Measurements from ENCODE around the gene PAPPA2. TPM values are rescaled to one million over a fixed set of nuclear protein-coding genes. Genes with fewer than 3 reads are reported as not detected.
"Not testable (repeated sequence)": the region's sequence is repeated elsewhere in the genome, so short reads cannot be mapped to it uniquely, and the experiment has no call there.

PAPPA2 gene
- total RNA-seq, 5 donors from 2014 or later (not counting 1 experiment from before 2014, with no cell fraction given) = 0.03 to 0.06 TPM; not detected in 3

DNA sequence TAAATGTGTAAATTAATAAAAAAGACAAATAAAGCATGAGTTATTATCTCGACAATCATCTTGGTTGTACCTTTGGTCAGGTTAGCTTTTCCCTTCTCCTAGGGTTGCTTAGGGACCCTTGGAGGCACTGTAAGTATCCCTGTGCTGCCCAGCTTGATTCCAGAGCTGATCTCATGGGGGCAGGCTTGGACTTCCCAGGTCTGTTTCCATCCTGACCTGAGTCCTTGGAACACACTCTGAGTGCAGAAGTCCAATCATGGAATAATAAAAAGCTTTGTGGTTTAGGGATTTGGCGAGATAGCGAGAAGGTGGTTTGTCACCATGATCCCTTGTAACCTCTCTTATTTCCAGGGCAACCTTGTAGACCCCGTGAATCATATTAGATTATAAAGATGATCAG lies 18.7 kb upstream of the PAPPA2 start:
- no peak overlapping the region for H3K27ac Mint-ChIP-seq
- H3K4me1 ChIP-seq (ENCODE audit: control insufficient read depth in 1 of 2, extremely low read depth in 1 of 2, insufficient read depth in 2 of 2, low read length in 2 of 2) = no peaks in the 10 kb centered on the region
- no peak overlapping the region for H3K27ac ChIP-seq (ENCODE audit: low read length)
- no peak overlapping the region for H3K4me3 Mint-ChIP-seq
- no CpG with 5 or more reads among the region's 4 CpGs for WGBS (ENCODE audit: insufficient coverage)
- H3K27me3 ChIP-seq (replicated peaks in 1 of 2; ENCODE audit: control insufficient read depth in 2 of 2, extremely low read depth in 1 of 2, insufficient read depth in 2 of 2, low read length in 1 of 2) = no peaks in the 10 kb centered on the region
- no peaks in the 10 kb centered on the region for H3K36me3 Mint-ChIP-seq
- H3K4me1 Mint-ChIP-seq = no peaks in the 10 kb centered on the region
- H3K27me3 Mint-ChIP-seq = peaks cover 0 to 4% of the 10 kb centered on the region in 2 donors
- DNase-seq (no peak), ATAC-seq (replicated peaks in 1 of 4) (no peak)
- peaks cover 0 to 5% (median 0%) of the 10 kb centered on the region in 3 donors for H3K9me3 Mint-ChIP-seq
- POLR2A ChIA-PET = no interaction called here
- CTCF ChIA-PET = no interaction called here
- no peak overlapping the region for H3K4me3 ChIP-seq (ENCODE audit: control insufficient read depth in 1 of 2, extremely low read depth in 1 of 2, low read length in 1 of 2)
- H3K9me3 ChIP-seq = no peaks in the 10 kb centered on the region
- no peaks in the 10 kb centered on the region for H3K36me3 ChIP-seq (ENCODE audit: control insufficient read depth in 2 of 2, extremely low read depth in 1 of 2, insufficient read depth in 1 of 2, low read length in 1 of 2)

GRCh38 chr1:176445402-176445801 lies 17.6 kb upstream of the PAPPA2 start:
- ATAC-seq (replicated peaks in 1 of 4) = no peak
- no peak for DNase-seq
- H3K27me3 ChIP-seq (replicated peaks in 1 of 2; ENCODE audit: control insufficient read depth in 2 of 2, extremely low read depth in 1 of 2, insufficient read depth in 2 of 2, low read length in 1 of 2) = no peaks in the 10 kb centered on the region
- H3K9me3 ChIP-seq = no peaks in the 10 kb centered on the region
- H3K4me3 ChIP-seq (ENCODE audit: control insufficient read depth in 1 of 2, extremely low read depth in 1 of 2, low read length in 1 of 2) = no peak overlapping the region
- no peak overlapping the region for H3K27ac ChIP-seq (ENCODE audit: low read length)
- WGBS (ENCODE audit: insufficient coverage) = 33% methylated on average over 1 of the region's 2 CpGs
- H3K36me3 ChIP-seq (ENCODE audit: control insufficient read depth in 2 of 2, extremely low read depth in 1 of 2, insufficient read depth in 1 of 2, low read length in 1 of 2) = no peaks in the 10 kb centered on the region
- Mint-ChIP-seq H3K27me3 (peaks cover 0 to 4% of the 10 kb centered on the region in 2 donors), H3K36me3 (no peaks in the 10 kb centered on the region), H3K27ac (no peak overlapping the region), H3K9me3 (peaks cover 0 to 5% (median 0%) of the 10 kb centered on the region in 3 donors), H3K4me3 (no peak overlapping the region), H3K4me1 (no peaks in the 10 kb centered on the region)
- ChIA-PET CTCF (no interaction called here), POLR2A (no interaction called here)
- H3K4me1 ChIP-seq (ENCODE audit: control insufficient read depth in 1 of 2, extremely low read depth in 1 of 2, insufficient read depth in 2 of 2, low read length in 2 of 2) = no peaks in the 10 kb centered on the region

GRCh38 chr1:176448340-176448739 lies 14.6 kb upstream of the PAPPA2 start:
- no peak overlapping the region for H3K27ac ChIP-seq (ENCODE audit: low read length)
- no peaks in the 10 kb centered on the region for H3K9me3 ChIP-seq
- Mint-ChIP-seq H3K4me3 (no peak overlapping the region), H3K9me3 (peaks cover 3 to 15% (median 5%) of the 10 kb centered on the region in 3 donors), H3K27ac (no peak overlapping the region), H3K27me3 (peaks cover 0 to 4% of the 10 kb centered on the region in 2 donors), H3K36me3 (no peaks in the 10 kb centered on the region), H3K4me1 (no peaks in the 10 kb centered on the region)
- no CpG with 5 or more reads among the region's 4 CpGs for WGBS (ENCODE audit: insufficient coverage)
- DNase-seq = no peak
- H3K27me3 ChIP-seq (replicated peaks in 1 of 2; ENCODE audit: control insufficient read depth in 2 of 2, extremely low read depth in 1 of 2, insufficient read depth in 2 of 2, low read length in 1 of 2) = no peaks in the 10 kb centered on the region
- ChIA-PET CTCF (interaction anchor here in 1 of 2 donors (0.7 kb wide), 1 partner anchor 648 kb away, joined by 3 read pairs; no protein-coding TSS in a partner anchor), POLR2A (no interaction called here)
- H3K36me3 ChIP-seq (ENCODE audit: control insufficient read depth in 2 of 2, extremely low read depth in 1 of 2, insufficient read depth in 1 of 2, low read length in 1 of 2) = no peaks in the 10 kb centered on the region
- H3K4me3 ChIP-seq (ENCODE audit: control insufficient read depth in 1 of 2, extremely low read depth in 1 of 2, low read length in 1 of 2) = no peak overlapping the region
- ATAC-seq (replicated peaks in 1 of 4) = no peak
- H3K4me1 ChIP-seq (ENCODE audit: control insufficient read depth in 1 of 2, extremely low read depth in 1 of 2, insufficient read depth in 2 of 2, low read length in 2 of 2) = no peaks in the 10 kb centered on the region

DNA sequence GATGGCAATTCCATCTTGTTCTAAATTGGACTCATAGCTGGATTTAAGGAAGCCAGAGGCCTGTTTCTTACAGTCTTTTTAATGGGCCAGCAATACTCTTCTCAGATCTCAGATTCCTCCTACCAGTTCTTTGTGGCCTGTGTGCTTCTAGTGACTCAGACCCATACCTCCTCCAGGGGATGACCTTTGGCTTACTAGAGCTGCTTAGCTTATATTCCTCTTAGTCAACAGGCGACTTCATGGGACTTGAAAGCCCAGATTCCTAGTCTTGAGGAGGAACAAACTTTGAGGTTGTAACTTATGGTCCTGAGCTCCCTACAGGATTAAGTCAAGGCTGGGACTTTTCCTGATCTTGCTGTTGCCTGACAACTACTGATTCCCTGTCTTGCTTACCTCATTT lies 12.4 kb upstream of the PAPPA2 start:
- WGBS (ENCODE audit: insufficient coverage) = 50% methylated on average over 1 of the region's 1 CpG
- no peaks in the 10 kb centered on the region for H3K36me3 ChIP-seq (ENCODE audit: control insufficient read depth in 2 of 2, extremely low read depth in 1 of 2, insufficient read depth in 1 of 2, low read length in 1 of 2)
- Mint-ChIP-seq H3K4me3 (no peak overlapping the region), H3K9me3 (peaks cover 0 to 16% (median 3%) of the 10 kb centered on the region in 3 donors), H3K4me1 (no peaks in the 10 kb centered on the region), H3K27ac (no peak overlapping the region), H3K27me3 (no peaks in the 10 kb centered on the region), H3K36me3 (no peaks in the 10 kb centered on the region)
- H3K4me1 ChIP-seq (ENCODE audit: control insufficient read depth in 1 of 2, extremely low read depth in 1 of 2, insufficient read depth in 2 of 2, low read length in 2 of 2) = no peaks in the 10 kb centered on the region
- ChIA-PET CTCF (no interaction called here), POLR2A (no interaction called here)
- ATAC-seq (replicated peaks in 1 of 4) (no peak), DNase-seq (no peak)
- no peaks in the 10 kb centered on the region for H3K27me3 ChIP-seq (replicated peaks in 1 of 2; ENCODE audit: control insufficient read depth in 2 of 2, extremely low read depth in 1 of 2, insufficient read depth in 2 of 2, low read length in 1 of 2)
- H3K27ac ChIP-seq (ENCODE audit: low read length) = no peak overlapping the region
- H3K9me3 ChIP-seq = no peaks in the 10 kb centered on the region
- no peak overlapping the region for H3K4me3 ChIP-seq (ENCODE audit: control insufficient read depth in 1 of 2, extremely low read depth in 1 of 2, low read length in 1 of 2)

GRCh38 chr1:176451741-176452140 lies 11.2 kb upstream of the PAPPA2 start:
- H3K4me3 ChIP-seq (ENCODE audit: control insufficient read depth in 1 of 2, extremely low read depth in 1 of 2, low read length in 1 of 2); H3K27ac Mint-ChIP-seq; H3K4me1 Mint-ChIP-seq; H3K27ac ChIP-seq (ENCODE audit: low read length); H3K4me1 ChIP-seq (ENCODE audit: control insufficient read depth in 1 of 2, extremely low read depth in 1 of 2, insufficient read depth in 2 of 2, low read length in 2 of 2); H3K27me3 ChIP-seq (replicated peaks in 1 of 2; ENCODE audit: control insufficient read depth in 2 of 2, extremely low read depth in 1 of 2, insufficient read depth in 2 of 2, low read length in 1 of 2); H3K36me3 ChIP-seq (ENCODE audit: control insufficient read depth in 2 of 2, extremely low read depth in 1 of 2, insufficient read depth in 1 of 2, low read length in 1 of 2); ATAC-seq (replicated peaks in 1 of 4); H3K27me3 Mint-ChIP-seq; POLR2A ChIA-PET; H3K9me3 ChIP-seq; H3K4me3 Mint-ChIP-seq; H3K36me3 Mint-ChIP-seq; CTCF ChIA-PET; DNase-seq: not testable (repeated sequence)
- peaks cover 0 to 16% (median 3%) of the 10 kb centered on the region in 3 donors for H3K9me3 Mint-ChIP-seq
- WGBS (ENCODE audit: insufficient coverage) = no CpG with 5 or more reads among the region's 2 CpGs

DNA sequence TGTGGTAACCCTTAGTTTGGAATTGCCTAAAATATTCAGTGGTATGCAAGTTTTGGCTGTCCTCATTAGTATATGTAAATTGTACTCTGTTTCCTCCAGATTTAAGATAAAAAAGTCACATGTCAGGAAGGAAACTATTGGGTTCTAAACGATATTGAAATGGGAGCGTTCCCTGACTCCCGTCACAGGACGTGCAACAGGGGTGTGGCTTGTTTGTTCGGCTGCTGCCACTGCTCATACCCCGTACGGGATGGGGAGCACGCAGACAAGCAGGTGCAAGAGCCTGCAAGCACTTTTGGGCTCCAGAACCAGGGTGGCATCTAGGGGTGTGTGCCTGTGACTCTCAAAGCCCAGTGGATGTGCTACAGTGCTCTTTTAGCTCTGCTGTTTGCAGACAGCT lies 6.2 kb upstream of the PAPPA2 start:
- no peak overlapping the region for H3K4me3 Mint-ChIP-seq
- CTCF ChIA-PET = no interaction called here

More for the DNA sequence above, 6.2 kb upstream of the PAPPA2 start:
- H3K4me3 ChIP-seq (ENCODE audit: control insufficient read depth in 1 of 2, extremely low read depth in 1 of 2, low read length in 1 of 2) = no peak overlapping the region
- Mint-ChIP-seq H3K9me3 (peaks cover 0 to 7% (median 3%) of the 10 kb centered on the region in 3 donors), H3K4me1 (no peaks in the 10 kb centered on the region), H3K36me3 (no peaks in the 10 kb centered on the region), H3K27me3 (no peaks in the 10 kb centered on the region), H3K27ac (no peak overlapping the region)
- H3K36me3 ChIP-seq (ENCODE audit: control insufficient read depth in 2 of 2, extremely low read depth in 1 of 2, insufficient read depth in 1 of 2, low read length in 1 of 2) = no peaks in the 10 kb centered on the region
- no peaks in the 10 kb centered on the region for H3K27me3 ChIP-seq (replicated peaks in 1 of 2; ENCODE audit: control insufficient read depth in 2 of 2, extremely low read depth in 1 of 2, insufficient read depth in 2 of 2, low read length in 1 of 2)
- H3K4me1 ChIP-seq (ENCODE audit: control insufficient read depth in 1 of 2, extremely low read depth in 1 of 2, insufficient read depth in 2 of 2, low read length in 2 of 2) = no peaks in the 10 kb centered on the region
- 82% methylated on average over 8 of the region's 8 CpGs for WGBS (ENCODE audit: insufficient coverage)
- H3K9me3 ChIP-seq = no peaks in the 10 kb centered on the region
- ATAC-seq (replicated peaks in 1 of 4) (no peak), DNase-seq (no peak)
- no peak overlapping the region for H3K27ac ChIP-seq (ENCODE audit: low read length)
- POLR2A ChIA-PET = no interaction called here
